Kidney epithelial cell (primary cell): Measurements from ENCODE around the gene CRHR1. TPM values are rescaled to one million over a fixed set of nuclear protein-coding genes. Genes with fewer than 3 reads are reported as not detected.

ENCODE experiments used
- DNase-seq: peaks from one replicate; pipeline ENCODE4 v3.0.0-alpha.2; 2010; ENCODE audit warnings: low read depth
- H3K27me3 ChIP-seq: 2 replicates; pipeline ENCODE4 v1.6.0; 2011; ENCODE audit warnings: low read length; ENCODE audit not compliant: control insufficient read depth, insufficient read depth
- H3K36me3 ChIP-seq: 2 replicates; pipeline ENCODE4 v1.5.1; 2011; ENCODE audit warnings: low read length; ENCODE audit not compliant: control insufficient read depth, insufficient read depth
- H3K4me3 ChIP-seq: 2 replicates; pipeline ENCODE4 v1.5.1; 2011; ENCODE audit warnings: low read depth, mild to moderate bottlenecking, control low read depth, low read length
- CTCF ChIP-seq: IDR thresholded peaks from 2 replicates; pipeline ENCODE4 v1.5.1; 2011; ENCODE audit warnings: mild to moderate bottlenecking, moderate library complexity, low read length, control low read depth, inconsistent platforms; ENCODE audit not compliant: insufficient read depth, poor library complexity, severe bottlenecking
- total RNA-seq: library from RNA; depleted of rRNA; stranded (reverse); fragments of >200 nt; gene quantifications from 2 replicates; pipeline ENCODE4 v1.2.3, GENCODE V29; 2015

CRHR1 gene
- total RNA-seq, 1 donor from 2014 or later = not detected

- DNase-seq = no peak
- H3K4me3 ChIP-seq = no peak overlapping the region
- peaks cover 3% of the 10 kb centered on the region for H3K27me3 ChIP-seq
- H3K36me3 ChIP-seq = no peaks in the 10 kb centered on the region
- TF ChIP-seq CTCF = no peak
These were observed 59.6 kb downstream of the CRHR1 start for GRCh38 chr17:45843722-45844121.

- DNase-seq = no peak
- Histone ChIP-seq H3K36me3 (no peaks in the 10 kb centered on the region), H3K27me3 (peaks cover 3% of the 10 kb centered on the region), H3K4me3 (no peak within 1 kb of the TSS)
- TF ChIP-seq CTCF = no peak
These were observed 60.7 kb downstream of the CRHR1 start, which contains the start of gene SPPL2C for GRCh38 chr17:45844695-45845375. Gene SPPL2C (plus strand): TSS chr17:45844881. CDS start chr17:45844907, 26 bp downstream.

GRCh38 chr17:45845376-45846185 is 61.5 kb downstream of the CRHR1 start:
- no peak for DNase-seq
- H3K4me3 ChIP-seq = no peak overlapping the region
- H3K36me3 ChIP-seq = no peaks in the 10 kb centered on the region
- TF ChIP-seq CTCF = no peak
- peaks cover 3% of the 10 kb centered on the region for H3K27me3 ChIP-seq

- Histone ChIP-seq H3K27me3 (peaks cover 8% of the 10 kb centered on the region), H3K36me3 (no peaks in the 10 kb centered on the region), H3K4me3 (no peak overlapping the region)
- no peak for TF ChIP-seq CTCF
- DNase-seq = no peak
These were observed 62.1 kb downstream of the CRHR1 start for GRCh38 chr17:45846223-45846622.

- Histone ChIP-seq H3K27me3 (peaks cover 10% of the 10 kb centered on the region), H3K4me3 (no peak overlapping the region), H3K36me3 (no peaks in the 10 kb centered on the region)
- DNase-seq = no peak
- TF ChIP-seq CTCF = no peak
These were observed 62.5 kb downstream of the CRHR1 start for GRCh38 chr17:45846646-45847045.

- no peak overlapping the region for H3K4me3 ChIP-seq
- H3K27me3 ChIP-seq = peaks cover 15% of the 10 kb centered on the region
- no peak for TF ChIP-seq CTCF
- no peaks in the 10 kb centered on the region for H3K36me3 ChIP-seq
- no peak for DNase-seq
These were observed 63.0 kb downstream of the CRHR1 start for GRCh38 chr17:45847101-45847500.
